Fibroblast of upper back skin (primary cell): ENCODE measurements around the gene LARP1.
"Not testable (repeated sequence)": the region's sequence is repeated elsewhere in the genome, so short reads cannot be mapped to it uniquely, and the experiment has no call there.

Experiments used
- DNase-seq: peaks from one replicate; pipeline ENCODE4 v3.0.0-alpha.2; 2013

LARP1 gene

GRCh38 chr5:154736372-154736771 lies 18.8 kb upstream of the LARP1 start:
- not testable (repeated sequence) for DNase-seq

- DNase-seq: no peak
Measured at GRCh38 chr5:154737667-154738320, 17.4 kb upstream of the LARP1 start.

GRCh38 chr5:154740483-154740882 lies 14.7 kb upstream of the LARP1 start:
- DNase-seq: peak; percentile 23

- peak; percentile 36 for DNase-seq
Measured at GRCh38 chr5:154740957-154741356, 14.2 kb upstream of the LARP1 start.

- DNase-seq: no peak
Measured at GRCh38 chr5:154741415-154741814, 13.8 kb upstream of the LARP1 start.

GRCh38 chr5:154743812-154744211 lies 11.4 kb upstream of the LARP1 start:
- no peak for DNase-seq

- DNase-seq: no peak
Measured at GRCh38 chr5:154745349-154745748, 9.8 kb upstream of the LARP1 start.

- DNase-seq: no peak
Measured at GRCh38 chr5:154749491-154749890, 5.7 kb upstream of the LARP1 start.

GRCh38 chr5:154750641-154751040 lies 4.5 kb upstream of the LARP1 start:
- DNase-seq: not testable (repeated sequence)

- no peak for DNase-seq
Measured at GRCh38 chr5:154751854-154752253, 3.3 kb upstream of the LARP1 start.

- DNase-seq: peak; percentile 95
Measured at GRCh38 chr5:154753792-154754191, 1.4 kb upstream of the LARP1 start.

GRCh38 chr5:154754460-154755360 lies 467 bp upstream of the LARP1 start:
- peak; percentile 99 for DNase-seq

GRCh38 chr5:154756009-154756867 lies 1.1 kb downstream of the LARP1 start:
- no peak for DNase-seq

GRCh38 chr5:154756868-154757813 lies 2.0 kb downstream of the LARP1 start:
- DNase-seq: peak; percentile 30

GRCh38 chr5:154757814-154758406 lies 2.7 kb downstream of the LARP1 start:
- DNase-seq: no peak

- no peak for DNase-seq
Measured at GRCh38 chr5:154758493-154758892, 3.3 kb downstream of the LARP1 start.

GRCh38 chr5:154758977-154759376 lies 3.8 kb downstream of the LARP1 start:
- DNase-seq: no peak

- not testable (repeated sequence) for DNase-seq
Measured at GRCh38 chr5:154759868-154760267, 4.7 kb downstream of the LARP1 start.

- no peak for DNase-seq
Measured at GRCh38 chr5:154761046-154761736, 6.0 kb downstream of the LARP1 start.

- no peak for DNase-seq
Measured at GRCh38 chr5:154762261-154762660, 7.1 kb downstream of the LARP1 start.

- no peak for DNase-seq
Measured at GRCh38 chr5:154762700-154763099, 7.5 kb downstream of the LARP1 start.
